ENCODE data around the gene RAVER1.

RAVER1 gene

DNA sequence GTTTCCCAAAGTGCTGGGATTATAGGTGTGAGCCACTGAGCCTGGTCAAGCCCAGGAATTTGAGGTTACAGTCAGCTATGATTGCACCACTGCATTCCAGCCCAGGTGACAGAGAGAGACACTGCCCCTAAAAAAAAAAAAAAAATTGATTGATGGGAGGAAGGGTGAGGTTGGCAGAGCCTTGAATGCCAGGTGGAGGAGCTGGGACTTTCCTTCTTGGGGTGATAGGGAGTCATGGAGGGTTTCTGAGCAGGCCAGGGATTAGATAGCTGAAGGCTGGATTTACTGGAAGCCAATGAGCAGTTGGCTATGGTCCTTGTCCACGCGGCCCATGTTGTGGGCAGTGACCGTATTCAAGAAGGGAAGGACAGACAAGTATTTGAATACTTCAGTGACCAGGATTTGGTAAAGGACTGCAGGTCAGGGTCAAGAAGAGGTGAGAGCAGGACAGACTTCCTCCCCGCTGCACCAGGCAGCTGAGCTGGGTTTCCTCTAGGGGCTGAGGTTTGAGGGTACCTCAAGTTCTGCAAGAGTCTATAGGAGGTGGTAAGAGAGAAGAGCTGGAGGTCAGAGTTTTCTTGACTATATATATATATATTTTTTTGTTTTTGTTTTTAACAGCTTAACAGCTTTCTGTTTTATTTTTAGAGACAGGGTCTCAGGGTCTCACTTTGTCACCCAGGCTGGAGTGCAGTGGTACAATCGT lies 53.4 kb downstream of the RAVER1 start:
- no peaks in the 10 kb centered on the region for H3K79me2 ChIP-seq (ENCODE audit: insufficient read depth, low read length)
- no peak for ATAC-seq (ENCODE audit: insufficient read depth, low read depth)
- H3K9ac ChIP-seq (ENCODE audit: low read depth, low read length) = no peak overlapping the region
- H3K4me2 ChIP-seq (ENCODE audit: insufficient read depth, low read length) = no peak overlapping the region
- H3K27ac ChIP-seq (ENCODE audit: low read length) = no peak overlapping the region
- H3K9me3 ChIP-seq (ENCODE audit: insufficient read depth, low read length, severe bottlenecking) = no peaks in the 10 kb centered on the region
- H3K27me3 ChIP-seq (ENCODE audit: insufficient read depth, low read length, poor library complexity) = no peaks in the 10 kb centered on the region
- H2AFZ ChIP-seq (ENCODE audit: low read depth, low read length) = no peak overlapping the region
- H4K20me1 ChIP-seq (ENCODE audit: insufficient read depth, low read length) = no peaks in the 10 kb centered on the region
- no peak for TF ChIP-seq EZH2 (IDR thresholded peaks at IDR 0.05; ENCODE audit: borderline replicate concordance, low read depth, low read length, severe bottlenecking)
- no peak overlapping the region for H3K4me3 ChIP-seq (ENCODE audit: low read depth in 1 of 2, low read length in 2 of 2)
- peaks cover 12% of the 10 kb centered on the region for H3K36me3 ChIP-seq (ENCODE audit: insufficient read depth, low read length)
- DNase-seq = no peak
- no peaks in the 10 kb centered on the region for H3K4me1 ChIP-seq (ENCODE audit: insufficient read depth, low read length)

DNA sequence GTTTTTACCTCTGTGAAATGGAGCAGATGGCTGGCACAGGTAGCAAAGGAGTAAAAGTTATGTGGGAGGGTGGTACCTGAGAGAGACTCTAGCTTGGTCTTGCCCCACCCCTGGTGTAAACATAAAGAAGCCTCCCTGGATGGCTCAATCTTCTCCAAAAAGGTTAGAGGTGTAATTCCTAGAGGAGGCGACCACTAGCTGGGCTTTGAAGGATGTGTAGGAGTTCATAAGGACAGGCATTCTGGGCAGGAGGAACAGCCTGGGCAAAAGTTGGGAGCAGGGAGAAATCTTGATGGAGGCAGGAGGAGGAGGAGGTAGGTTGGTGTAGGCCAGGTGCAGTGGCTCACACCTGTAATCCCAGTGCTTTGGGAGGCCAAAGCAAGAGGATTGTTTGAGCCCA lies 54.4 kb downstream of the RAVER1 start:
- H3K79me2 ChIP-seq (ENCODE audit: insufficient read depth, low read length) = no peaks in the 10 kb centered on the region
- no peak overlapping the region for H3K4me3 ChIP-seq (ENCODE audit: low read depth in 1 of 2, low read length in 2 of 2)
- no peak overlapping the region for H3K27ac ChIP-seq (ENCODE audit: low read length)
- no peak for ATAC-seq (ENCODE audit: insufficient read depth, low read depth)
- no peak overlapping the region for H3K9ac ChIP-seq (ENCODE audit: low read depth, low read length)
- no peak for DNase-seq
- H4K20me1 ChIP-seq (ENCODE audit: insufficient read depth, low read length) = no peaks in the 10 kb centered on the region
- H3K36me3 ChIP-seq (ENCODE audit: insufficient read depth, low read length) = peaks cover 12% of the 10 kb centered on the region; the same call in 1 of the 2 replicates
- H3K4me1 ChIP-seq (ENCODE audit: insufficient read depth, low read length) = no peaks in the 10 kb centered on the region
- no peak overlapping the region for H3K4me2 ChIP-seq (ENCODE audit: insufficient read depth, low read length)
- no peaks in the 10 kb centered on the region for H3K9me3 ChIP-seq (ENCODE audit: insufficient read depth, low read length, severe bottlenecking)
- H3K27me3 ChIP-seq (ENCODE audit: insufficient read depth, low read length, poor library complexity) = no peaks in the 10 kb centered on the region
- no peak overlapping the region for H2AFZ ChIP-seq (ENCODE audit: low read depth, low read length)
- TF ChIP-seq EZH2 (IDR thresholded peaks at IDR 0.05; ENCODE audit: borderline replicate concordance, low read depth, low read length, severe bottlenecking) = no peak
- TF ChIP-seq, protein P1, sequence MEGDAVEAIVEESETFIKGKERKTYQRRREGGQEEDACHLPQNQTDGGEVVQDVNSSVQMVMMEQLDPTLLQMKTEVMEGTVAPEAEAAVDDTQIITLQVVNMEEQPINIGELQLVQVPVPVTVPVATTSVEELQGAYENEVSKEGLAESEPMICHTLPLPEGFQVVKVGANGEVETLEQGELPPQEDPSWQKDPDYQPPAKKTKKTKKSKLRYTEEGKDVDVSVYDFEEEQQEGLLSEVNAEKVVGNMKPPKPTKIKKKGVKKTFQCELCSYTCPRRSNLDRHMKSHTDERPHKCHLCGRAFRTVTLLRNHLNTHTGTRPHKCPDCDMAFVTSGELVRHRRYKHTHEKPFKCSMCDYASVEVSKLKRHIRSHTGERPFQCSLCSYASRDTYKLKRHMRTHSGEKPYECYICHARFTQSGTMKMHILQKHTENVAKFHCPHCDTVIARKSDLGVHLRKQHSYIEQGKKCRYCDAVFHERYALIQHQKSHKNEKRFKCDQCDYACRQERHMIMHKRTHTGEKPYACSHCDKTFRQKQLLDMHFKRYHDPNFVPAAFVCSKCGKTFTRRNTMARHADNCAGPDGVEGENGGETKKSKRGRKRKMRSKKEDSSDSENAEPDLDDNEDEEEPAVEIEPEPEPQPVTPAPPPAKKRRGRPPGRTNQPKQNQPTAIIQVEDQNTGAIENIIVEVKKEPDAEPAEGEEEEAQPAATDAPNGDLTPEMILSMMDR (IDR thresholded peaks at IDR 0.05; ENCODE audit: borderline replicate concordance, extremely low read depth, low read length, poor library complexity, severe bottlenecking) = no peak

DNA sequence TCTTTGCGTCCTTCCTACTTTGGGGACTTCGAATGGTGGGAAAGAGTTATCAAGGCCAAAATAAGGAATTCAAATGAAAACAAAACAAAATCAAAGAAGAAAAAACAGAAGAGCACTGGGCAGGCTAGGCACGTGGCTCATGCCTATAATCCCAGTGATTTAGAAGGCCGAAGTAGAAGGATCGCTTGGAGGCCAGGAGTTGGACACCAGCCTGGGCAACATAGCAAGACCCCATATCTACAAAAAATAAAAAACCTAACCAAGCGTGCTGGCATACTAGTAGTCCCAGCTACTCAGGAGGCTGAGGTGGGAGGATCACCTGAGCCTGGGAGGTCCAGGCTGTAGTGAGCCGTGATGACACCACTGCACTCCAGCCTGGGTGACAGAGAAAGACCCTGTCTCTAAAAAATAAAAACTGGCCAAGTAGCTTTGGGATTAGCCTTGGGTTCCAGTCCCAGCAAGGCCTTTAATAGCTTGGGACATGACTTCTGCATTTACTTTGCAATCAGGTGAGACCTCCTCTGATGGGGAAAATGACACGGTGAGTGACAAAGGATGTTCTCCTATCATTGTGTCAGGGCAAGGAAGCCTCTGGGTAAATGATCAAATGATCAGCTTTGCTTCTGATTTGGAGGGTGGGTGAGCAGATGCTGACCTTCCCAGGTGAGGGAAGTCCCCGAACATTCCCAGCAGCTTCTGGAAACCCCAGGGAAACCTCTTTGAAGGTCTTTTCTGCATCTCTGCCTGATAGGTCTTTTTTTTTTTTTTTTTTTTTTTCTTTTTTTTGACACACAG lies 55.3 kb downstream of the RAVER1 start:
- H4K20me1 ChIP-seq (ENCODE audit: insufficient read depth, low read length) = no peaks in the 10 kb centered on the region
- no peak for ATAC-seq (ENCODE audit: insufficient read depth, low read depth)
- TF ChIP-seq, protein P1 (IDR thresholded peaks at IDR 0.05; ENCODE audit: borderline replicate concordance, extremely low read depth, low read length, poor library complexity, severe bottlenecking) = no peak
- no peak for TF ChIP-seq EZH2 (IDR thresholded peaks at IDR 0.05; ENCODE audit: borderline replicate concordance, low read depth, low read length, severe bottlenecking)

DNA sequence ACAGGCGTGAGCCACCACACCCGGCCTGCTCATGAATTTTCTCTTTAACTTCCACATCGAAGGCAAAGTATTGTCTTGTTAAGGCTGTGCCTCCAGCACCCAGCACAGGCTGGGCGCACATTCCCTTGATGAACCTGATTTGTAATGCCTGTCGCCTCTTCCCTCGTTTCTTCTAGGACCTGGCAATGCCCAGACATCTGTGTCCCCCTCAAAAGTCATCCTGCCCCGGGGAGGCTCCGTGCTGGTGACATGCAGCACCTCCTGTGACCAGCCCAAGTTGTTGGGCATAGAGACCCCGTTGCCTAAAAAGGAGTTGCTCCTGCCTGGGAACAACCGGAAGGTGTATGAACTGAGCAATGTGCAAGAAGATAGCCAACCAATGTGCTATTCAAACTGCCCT lies 58.7 kb downstream of the RAVER1 start:
- Histone ChIP-seq H3K9me3 (ENCODE audit: insufficient read depth, low read length, severe bottlenecking) (no peaks in the 10 kb centered on the region), H4K20me1 (ENCODE audit: insufficient read depth, low read length) (no peaks in the 10 kb centered on the region), H3K4me2 (ENCODE audit: insufficient read depth, low read length) (no peak overlapping the region), H3K36me3 (ENCODE audit: insufficient read depth, low read length) (peaks cover 5% of the 10 kb centered on the region; the same call in 1 of the 2 replicates), H3K4me3 (ENCODE audit: low read depth in 1 of 2, low read length in 2 of 2) (no peak overlapping the region), H3K79me2 (ENCODE audit: insufficient read depth, low read length) (no peaks in the 10 kb centered on the region), H3K27me3 (ENCODE audit: insufficient read depth, low read length, poor library complexity) (peaks cover 5% of the 10 kb centered on the region), H3K4me1 (ENCODE audit: insufficient read depth, low read length) (peaks cover 30% of the 10 kb centered on the region), H2AFZ (ENCODE audit: low read depth, low read length) (no peak overlapping the region), H3K27ac (ENCODE audit: low read length) (no peak overlapping the region), H3K9ac (ENCODE audit: low read depth, low read length) (no peak overlapping the region)
- ATAC-seq (ENCODE audit: insufficient read depth, low read depth) = no peak
- TF ChIP-seq, protein P1 (IDR thresholded peaks at IDR 0.05; ENCODE audit: borderline replicate concordance, extremely low read depth, low read length, poor library complexity, severe bottlenecking) = no peak
- TF ChIP-seq EZH2 (IDR thresholded peaks at IDR 0.05; ENCODE audit: borderline replicate concordance, low read depth, low read length, severe bottlenecking) = no peak
- DNase-seq = no peak

More for the DNA sequence above, 55.3 kb downstream of the RAVER1 start:
- DNase-seq = no peak
- no peak overlapping the region for H3K27ac ChIP-seq (ENCODE audit: low read length)
- no peaks in the 10 kb centered on the region for H3K27me3 ChIP-seq (ENCODE audit: insufficient read depth, low read length, poor library complexity)
- no peak overlapping the region for H3K4me2 ChIP-seq (ENCODE audit: insufficient read depth, low read length)
- H2AFZ ChIP-seq (ENCODE audit: low read depth, low read length) = no peak overlapping the region
- H3K79me2 ChIP-seq (ENCODE audit: insufficient read depth, low read length) = no peaks in the 10 kb centered on the region
- no peak overlapping the region for H3K9ac ChIP-seq (ENCODE audit: low read depth, low read length)
- no peaks in the 10 kb centered on the region for H3K9me3 ChIP-seq (ENCODE audit: insufficient read depth, low read length, severe bottlenecking)
- no peak overlapping the region for H3K4me3 ChIP-seq (ENCODE audit: low read depth in 1 of 2, low read length in 2 of 2)
- H3K4me1 ChIP-seq (ENCODE audit: insufficient read depth, low read length) = no peaks in the 10 kb centered on the region
- H3K36me3 ChIP-seq (ENCODE audit: insufficient read depth, low read length) = peaks cover 5% of the 10 kb centered on the region; the same call in 1 of the 2 replicates
